Activated CD4-positive, alpha-beta memory T cell treated with anti-CD3 and anti-CD28 coated beads, Interleukin-2, amount 10 ng/mL, durations not matched to agents 7 days and 5 days (primary cell): ENCODE data around the gene CCNYL1. TPM values are rescaled to one million over a fixed set of nuclear protein-coding genes. Genes with fewer than 3 reads are reported as not detected.

Experiments
- CTCF ChIA-PET: fragments of 350-600 bp; sonication (Branson Sonifier 250); formaldehyde crosslinking; loops from one replicate; lab custom pipeline; 2021; ENCODE audit warnings: antibody characterized with exemption, inconsistent platforms; lab: Charles Lee
- POLR2A ChIA-PET: fragments of 350-600 bp; sonication (Branson Sonifier 250); formaldehyde crosslinking; loops from one replicate; lab custom pipeline; 2021; ENCODE audit warnings: antibody characterized with exemption; lab: Charles Lee
- DNase-seq: peaks from one replicate; pipeline ENCODE4 v3.0.0-alpha.2; 2020
- H3K27ac Mint-ChIP-seq: one replicate; pipeline ENCODE4 v1.8.0; 2021; ENCODE audit warnings: mild to moderate bottlenecking, mixed read lengths
- H3K27me3 Mint-ChIP-seq: one replicate; pipeline ENCODE4 v1.8.0; 2021; ENCODE audit warnings: mixed read lengths
- H3K36me3 Mint-ChIP-seq: one replicate; pipeline ENCODE4 v1.8.0; 2021; ENCODE audit warnings: low read depth, mixed read lengths
- H3K4me1 Mint-ChIP-seq: one replicate; pipeline ENCODE4 v1.8.0; 2021; ENCODE audit warnings: mixed read lengths
- H3K4me3 Mint-ChIP-seq: one replicate; pipeline ENCODE4 v1.8.0; 2021; ENCODE audit warnings: mild to moderate bottlenecking, mixed read lengths
- H3K9me3 Mint-ChIP-seq: one replicate; pipeline ENCODE4 v1.8.0; 2021; ENCODE audit warnings: mixed read lengths
- total RNA-seq, 2 experiments: library from RNA; stranded (reverse); gene quantifications; one replicate each; pipeline ENCODE4 v1.2.3, GENCODE V29; 2021

CCNYL1 gene
- total RNA-seq, 2 experiments from 2014 or later, result 6.1 TPM

GRCh38 chr2:207764096-207764630 lies 52.7 kb downstream of the CCNYL1 start:
- Mint-ChIP-seq H3K27ac (no peak overlapping the region), H3K4me1 (peaks cover 20% of the 10 kb centered on the region), H3K36me3 (no peaks in the 10 kb centered on the region), H3K9me3 (no peaks in the 10 kb centered on the region), H3K4me3 (no peak overlapping the region), H3K27me3 (peaks cover 53% of the 10 kb centered on the region)
- no peak for DNase-seq
- POLR2A ChIA-PET, result no interaction called here
- CTCF ChIA-PET, result no interaction called here

DNA sequence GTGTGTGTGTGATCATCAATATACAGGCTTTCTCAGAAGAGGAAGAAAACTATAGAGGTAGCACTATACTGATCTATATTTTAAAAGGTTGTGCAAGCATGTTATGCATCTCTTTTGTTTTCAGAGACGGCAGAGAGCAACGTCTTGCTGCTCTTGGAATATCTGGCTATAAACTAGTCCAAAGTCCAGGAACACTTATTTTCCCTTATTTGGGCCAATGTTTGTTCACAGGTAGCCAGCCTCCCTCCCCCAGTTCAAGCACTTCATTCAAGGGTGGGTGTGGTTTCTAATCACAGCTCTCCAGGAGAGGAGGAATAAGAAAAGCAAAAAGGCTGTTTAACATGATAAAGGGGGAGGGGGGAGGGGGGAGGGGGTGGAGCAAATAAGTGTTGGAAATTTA lies 54.1 kb downstream of the CCNYL1 start:
- Mint-ChIP-seq H3K4me1 (peaks cover 25% of the 10 kb centered on the region), H3K9me3 (no peaks in the 10 kb centered on the region), H3K4me3 (no peak overlapping the region), H3K36me3 (no peaks in the 10 kb centered on the region), H3K27me3 (peaks cover 54% of the 10 kb centered on the region), H3K27ac (no peak overlapping the region)
- DNase-seq, result no peak
- ChIA-PET POLR2A (no interaction called here), CTCF (no interaction called here)

DNA sequence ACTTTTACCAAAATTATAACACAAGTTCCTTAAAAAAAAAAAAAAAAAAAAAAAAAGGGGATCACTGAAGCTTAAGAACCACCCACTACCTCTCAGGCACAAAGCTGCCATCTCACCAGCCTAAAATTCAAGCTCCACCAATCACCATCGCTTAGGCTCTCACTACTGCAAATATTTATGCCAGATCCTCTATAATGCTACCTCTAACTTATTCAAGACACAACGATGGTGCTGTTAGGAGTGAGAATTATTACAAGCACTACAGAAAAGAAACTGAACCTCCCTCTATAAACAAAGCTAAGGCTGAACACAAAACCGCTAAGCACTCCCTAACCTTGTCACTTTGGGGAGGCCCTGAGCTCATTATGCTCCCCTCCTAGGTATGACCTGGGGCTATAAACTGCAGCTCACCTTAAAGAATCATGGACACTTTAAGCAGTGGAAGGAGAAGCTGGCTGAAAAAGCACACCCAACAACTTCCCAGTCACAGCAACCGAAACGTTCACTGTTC lies 54.7 kb downstream of the CCNYL1 start:
- Mint-ChIP-seq H3K4me1 (peaks cover 29% of the 10 kb centered on the region), H3K27me3 (peaks cover 57% of the 10 kb centered on the region), H3K27ac (no peak overlapping the region), H3K36me3 (no peaks in the 10 kb centered on the region), H3K9me3 (no peaks in the 10 kb centered on the region), H3K4me3 (no peak overlapping the region)
- ChIA-PET CTCF (no interaction called here), POLR2A (interaction anchor here (0.8 kb wide), 1 partner anchor 16 kb away, joined by 3 read pairs; no protein-coding TSS in a partner anchor)
- no peak for DNase-seq

- Mint-ChIP-seq H3K27me3 (peaks cover 60% of the 10 kb centered on the region), H3K4me1 (peaks cover 29% of the 10 kb centered on the region), H3K36me3 (no peaks in the 10 kb centered on the region), H3K4me3 (peak overlapping the region; percentile 52), H3K27ac (no peak overlapping the region), H3K9me3 (no peaks in the 10 kb centered on the region)
- ChIA-PET POLR2A (interaction anchor here (0.8 kb wide), 1 partner anchor 17 kb away, joined by 3 read pairs; no protein-coding TSS in a partner anchor), CTCF (interaction anchor here (0.8 to 1.4 kb wide), 2 partner anchors 21 to 206 kb away, joined by 3 to 5 read pairs; no protein-coding TSS in a partner anchor)
- no peak for DNase-seq
Measured at GRCh38 chr2:207766697-207767460, 55.4 kb downstream of the CCNYL1 start.

GRCh38 chr2:207767461-207768167 lies 56.2 kb downstream of the CCNYL1 start:
- DNase-seq, result no peak
- ChIA-PET POLR2A (no interaction called here), CTCF (interaction anchor here (0.8 to 1.4 kb wide), 2 partner anchors 21 to 205 kb away, joined by 3 to 5 read pairs; no protein-coding TSS in a partner anchor)
- Mint-ChIP-seq H3K4me3 (peak overlapping the region; percentile 52), H3K27me3 (peaks cover 61% of the 10 kb centered on the region), H3K36me3 (no peaks in the 10 kb centered on the region), H3K4me1 (peaks cover 29% of the 10 kb centered on the region), H3K27ac (no peak overlapping the region), H3K9me3 (no peaks in the 10 kb centered on the region)

DNA sequence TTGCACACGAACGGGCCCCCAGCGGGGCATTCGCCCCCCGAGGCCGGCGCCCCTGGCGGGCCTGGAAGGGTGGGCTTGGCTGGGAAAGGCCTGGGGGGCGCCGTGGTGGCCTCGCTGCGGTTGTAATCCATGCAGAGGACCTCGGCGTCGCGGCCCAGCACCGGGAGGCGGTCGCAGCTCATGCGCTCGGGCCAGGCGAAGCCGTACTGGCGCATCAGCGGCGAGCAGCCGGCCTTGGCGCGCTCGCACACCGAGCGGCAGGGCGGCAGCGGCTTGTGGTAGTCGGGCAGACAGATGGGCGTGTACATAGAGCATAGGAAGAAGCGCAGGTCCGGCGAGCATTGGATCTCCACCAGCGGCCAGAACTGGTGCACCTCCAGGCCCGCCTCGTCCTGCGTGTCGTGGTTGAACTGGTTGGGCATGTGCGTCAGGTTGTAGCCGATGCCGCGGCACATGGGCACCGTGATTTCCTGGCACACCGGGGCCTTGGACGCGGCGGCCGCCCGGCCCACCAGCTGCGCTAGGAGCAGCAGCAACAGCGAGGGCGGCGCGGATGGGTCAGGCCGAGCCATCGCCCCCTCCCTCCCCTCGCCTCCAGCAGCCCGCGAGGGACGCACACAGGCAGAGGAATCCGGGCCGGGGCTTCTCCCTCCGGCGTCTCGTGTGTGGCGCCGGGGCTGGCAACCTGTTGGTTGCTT lies 56.9 kb downstream of the CCNYL1 start:
- Mint-ChIP-seq H3K4me3 (peak overlapping the region; percentile 78), H3K9me3 (no peaks in the 10 kb centered on the region), H3K4me1 (peaks cover 29% of the 10 kb centered on the region), H3K36me3 (no peaks in the 10 kb centered on the region), H3K27me3 (peaks cover 62% of the 10 kb centered on the region), H3K27ac (no peak overlapping the region)
- DNase-seq, result peak; percentile 24
- POLR2A ChIA-PET, result no interaction called here
- CTCF ChIA-PET, result interaction anchor here (0.9 to 1.4 kb wide), 2 partner anchors 16 to 22 kb away, joined by 3 to 5 read pairs; no protein-coding TSS in a partner anchor

DNA sequence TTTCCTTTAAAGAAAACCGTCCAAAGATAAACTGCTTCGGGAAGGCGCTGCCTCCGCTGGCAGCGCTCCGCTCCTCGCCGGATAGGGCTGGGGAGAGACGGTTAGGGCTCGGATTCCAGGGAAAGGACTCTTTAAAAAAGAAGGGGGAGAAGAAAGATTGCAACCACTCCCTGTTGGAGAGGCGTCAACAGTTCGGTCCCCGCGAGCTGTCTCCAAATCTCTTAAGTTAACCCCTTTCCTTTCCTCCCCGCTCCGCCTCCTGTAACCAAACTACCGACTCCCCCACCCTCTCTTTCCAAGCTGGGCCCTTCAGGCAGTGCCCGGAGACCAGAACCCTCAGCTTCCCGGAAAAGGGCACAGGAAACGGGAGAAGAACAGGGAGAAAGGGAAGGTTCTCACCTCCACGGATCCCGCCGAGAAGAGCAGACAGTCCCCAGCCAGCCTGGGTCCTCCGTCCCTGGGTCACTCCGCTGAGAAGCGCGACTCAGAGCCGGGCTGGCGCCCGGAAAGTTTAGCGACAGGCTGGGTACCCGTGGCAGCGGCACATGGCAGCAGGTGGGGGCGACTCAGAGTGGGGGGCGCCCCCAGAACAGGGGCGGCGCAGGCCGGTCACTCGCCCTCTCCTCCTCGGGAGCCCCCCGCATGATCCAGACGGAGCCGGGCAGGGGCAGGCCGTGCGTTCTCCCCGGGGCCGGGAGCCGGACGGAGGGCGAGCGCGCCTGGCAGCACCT lies 57.6 kb downstream of the CCNYL1 start:
- Mint-ChIP-seq H3K9me3 (no peaks in the 10 kb centered on the region), H3K4me1 (peaks cover 29% of the 10 kb centered on the region), H3K4me3 (peak overlapping the region; percentile 78), H3K27me3 (peaks cover 61% of the 10 kb centered on the region), H3K36me3 (no peaks in the 10 kb centered on the region), H3K27ac (no peak overlapping the region)
- ChIA-PET POLR2A (no interaction called here), CTCF (interaction anchor here (0.9 kb wide), 1 partner anchor 15 kb away, joined by 3 read pairs; no protein-coding TSS in a partner anchor)
- peak; percentile 25 for DNase-seq

GRCh38 chr2:207770602-207771404 lies 59.4 kb downstream of the CCNYL1 start:
- Mint-ChIP-seq H3K36me3 (no peaks in the 10 kb centered on the region), H3K9me3 (no peaks in the 10 kb centered on the region), H3K4me1 (peaks cover 29% of the 10 kb centered on the region), H3K4me3 (peak overlapping the region; percentile 75), H3K27ac (no peak overlapping the region), H3K27me3 (peaks cover 51% of the 10 kb centered on the region)
- no peak for DNase-seq
- ChIA-PET POLR2A (no interaction called here), CTCF (no interaction called here)

DNA sequence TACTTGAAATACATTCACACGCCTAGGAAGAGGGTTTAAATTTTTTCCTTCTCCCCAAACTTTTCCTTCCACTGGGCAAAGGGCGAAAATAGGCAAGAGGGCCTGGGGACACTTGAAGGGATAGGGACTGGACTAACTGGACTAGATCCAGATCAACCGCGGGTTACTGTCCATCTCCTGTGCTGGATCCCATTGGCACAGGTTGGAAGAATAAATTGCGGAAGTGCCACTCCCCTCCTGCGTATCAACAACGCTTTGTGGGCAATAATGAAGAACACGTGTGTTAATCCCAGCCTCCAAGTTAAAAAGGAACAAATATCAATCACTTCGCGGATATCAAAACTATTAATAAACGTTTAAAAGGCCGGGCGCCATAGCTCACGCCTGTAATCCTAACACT lies 60.0 kb downstream of the CCNYL1 start:
- Mint-ChIP-seq H3K9me3 (no peaks in the 10 kb centered on the region), H3K27me3 (peaks cover 46% of the 10 kb centered on the region), H3K27ac (no peak overlapping the region), H3K36me3 (no peaks in the 10 kb centered on the region), H3K4me3 (no peak overlapping the region), H3K4me1 (peaks cover 33% of the 10 kb centered on the region)
- ChIA-PET POLR2A (no interaction called here), CTCF (no interaction called here)
- DNase-seq, result no peak

- DNase-seq, result peak; percentile 43
- POLR2A ChIA-PET, result no interaction called here
- H3K27me3 Mint-ChIP-seq, result peaks cover 41% of the 10 kb centered on the region
- CTCF ChIA-PET, result no interaction called here
- no peak overlapping the region for H3K4me3 Mint-ChIP-seq
- no peaks in the 10 kb centered on the region for H3K9me3 Mint-ChIP-seq
- H3K4me1 Mint-ChIP-seq, result peaks cover 28% of the 10 kb centered on the region
- no peak overlapping the region for H3K27ac Mint-ChIP-seq
- H3K36me3 Mint-ChIP-seq, result no peaks in the 10 kb centered on the region
Measured at GRCh38 chr2:207772081-207772843, 60.8 kb downstream of the CCNYL1 start.

DNA sequence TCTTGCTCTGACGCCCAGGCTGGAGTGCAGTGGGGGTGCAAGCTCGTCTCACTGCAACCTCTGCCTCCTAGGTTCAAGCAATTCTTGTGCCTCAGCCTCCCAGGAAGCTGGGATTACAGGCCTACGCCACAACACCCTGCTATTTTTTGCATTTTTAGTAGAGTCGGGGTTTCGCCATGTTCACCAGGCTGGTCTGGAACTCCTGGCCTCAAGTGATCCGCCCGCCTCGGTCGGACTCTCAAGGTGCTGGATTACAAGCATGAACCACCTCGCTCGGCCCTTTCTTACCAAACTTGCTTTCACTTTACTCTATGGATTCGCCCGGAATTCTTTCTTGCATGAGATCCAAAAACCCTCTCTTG lies 61.4 kb downstream of the CCNYL1 start:
- Mint-ChIP-seq H3K4me1 (peaks cover 23% of the 10 kb centered on the region), H3K27ac (no peak overlapping the region), H3K36me3 (no peaks in the 10 kb centered on the region), H3K27me3 (peaks cover 36% of the 10 kb centered on the region), H3K9me3 (no peaks in the 10 kb centered on the region), H3K4me3 (no peak overlapping the region)
- CTCF ChIA-PET, result no interaction called here
- no peak for DNase-seq
- POLR2A ChIA-PET, result no interaction called here
